Measurements from ENCODE around the gene ZBTB22.
A peak's percentile ranks its signal among the peaks of the same experiment; 100 is the strongest.
"Not testable (repeated sequence)": the region's sequence is repeated elsewhere in the genome, so short reads cannot be mapped to it uniquely, and the experiment has no call there.

Gene ZBTB22

GRCh38 chr6:33298773-33299236 is 18.7 kb downstream of the ZBTB22 start, which contains the start of gene RGL2:
Gene RGL2 (minus strand): TSS chr6:33298942. CDS start chr6:33298610, 332 bp downstream.
- DNase-seq (ENCODE audit: low read depth) = no peak

GRCh38 chr6:33297956-33298772 is 19.4 kb downstream of the ZBTB22 start:
- no peak for DNase-seq (ENCODE audit: low read depth)

GRCh38 chr6:33297406-33297955 is 20.1 kb downstream of the ZBTB22 start:
- DNase-seq (ENCODE audit: low read depth) = no peak

GRCh38 chr6:33296797-33297405 is 20.6 kb downstream of the ZBTB22 start:
- no peak for DNase-seq (ENCODE audit: low read depth)

GRCh38 chr6:33295621-33296369 is 21.7 kb downstream of the ZBTB22 start:
- no peak for DNase-seq (ENCODE audit: low read depth)

GRCh38 chr6:33294086-33294823 is 23.3 kb downstream of the ZBTB22 start:
- DNase-seq (ENCODE audit: low read depth) = no peak

DNA sequence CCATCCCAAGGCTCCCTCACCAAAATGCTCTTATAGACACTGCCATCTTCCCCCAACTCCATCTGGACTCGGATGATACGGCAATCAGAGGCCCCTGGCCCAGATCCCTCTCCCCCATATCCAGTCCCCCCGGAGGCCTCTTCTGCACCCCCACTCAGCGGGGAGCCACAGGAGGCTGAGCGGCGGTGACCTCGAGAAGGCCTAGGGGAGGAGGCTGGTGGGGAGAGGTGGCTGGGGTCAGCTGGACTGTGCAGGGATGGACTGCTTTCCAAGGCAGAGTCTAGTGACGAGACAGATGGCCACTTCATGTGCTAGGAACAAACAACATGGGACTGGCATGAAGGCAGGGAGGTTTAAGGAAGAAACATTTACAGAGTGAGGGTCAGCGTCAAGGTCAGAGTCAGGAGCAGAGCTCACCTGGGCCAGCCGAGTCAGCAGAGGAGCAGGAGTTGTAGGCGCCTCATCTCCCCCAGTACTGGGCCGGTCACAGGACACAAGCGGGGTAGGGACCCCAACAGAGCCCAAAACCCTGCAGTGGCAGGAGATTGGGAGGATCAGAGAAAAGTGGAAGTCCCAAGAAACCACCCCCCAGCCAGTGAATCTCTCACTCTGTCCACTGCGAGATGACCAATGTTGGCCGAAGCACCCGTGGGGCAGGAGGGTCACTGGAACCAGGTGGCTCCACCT is 24.4 kb downstream of the ZBTB22 start:
- DNase-seq (ENCODE audit: low read depth) = no peak

DNA sequence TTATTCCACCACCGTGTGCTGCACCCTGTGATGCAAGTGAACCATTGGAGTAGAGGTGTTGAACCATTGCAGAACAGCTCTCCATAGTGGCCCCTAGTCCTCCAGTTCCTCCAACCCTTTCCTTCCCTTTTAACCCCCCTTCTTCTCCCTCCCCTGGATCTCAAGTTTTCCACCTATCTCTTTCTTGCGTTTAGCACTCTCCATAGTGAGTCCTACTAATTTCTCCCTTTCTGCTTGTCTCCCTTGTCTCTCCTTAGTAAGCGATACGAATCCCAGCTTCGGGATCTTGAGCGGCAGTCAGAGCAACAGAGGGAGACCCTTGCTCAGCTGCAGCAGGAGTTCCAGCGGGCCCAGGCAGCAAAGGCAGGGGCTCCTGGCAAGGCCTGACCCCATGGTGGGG is 27.1 kb downstream of the ZBTB22 start:
- no peak for DNase-seq (ENCODE audit: low read depth)

DNA sequence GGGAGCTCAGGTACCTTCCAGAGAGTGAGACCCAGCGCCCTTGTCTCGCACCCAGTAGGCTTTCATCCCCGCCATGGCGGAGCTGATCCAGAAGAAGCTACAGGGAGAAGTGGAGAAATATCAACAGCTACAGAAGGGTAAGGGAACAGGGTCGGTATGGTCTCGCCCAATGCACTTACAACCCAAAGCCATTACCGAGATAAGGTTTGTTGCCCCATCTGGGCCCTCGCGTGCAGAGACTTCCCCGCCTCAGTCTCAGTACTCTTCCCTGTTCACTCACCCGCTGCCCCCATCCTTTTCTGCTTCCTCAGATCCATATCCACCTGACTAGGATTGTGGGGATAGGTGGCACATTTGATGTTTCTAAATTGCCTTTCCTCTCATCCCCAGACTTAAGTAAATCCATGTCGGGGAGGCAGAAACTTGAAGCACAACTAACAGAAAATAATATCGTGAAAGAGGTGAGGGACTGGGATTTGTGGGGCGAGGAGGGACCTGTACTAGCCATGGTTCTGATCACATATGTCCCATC is 27.7 kb downstream of the ZBTB22 start:
- no peak for DNase-seq (ENCODE audit: low read depth)

DNA sequence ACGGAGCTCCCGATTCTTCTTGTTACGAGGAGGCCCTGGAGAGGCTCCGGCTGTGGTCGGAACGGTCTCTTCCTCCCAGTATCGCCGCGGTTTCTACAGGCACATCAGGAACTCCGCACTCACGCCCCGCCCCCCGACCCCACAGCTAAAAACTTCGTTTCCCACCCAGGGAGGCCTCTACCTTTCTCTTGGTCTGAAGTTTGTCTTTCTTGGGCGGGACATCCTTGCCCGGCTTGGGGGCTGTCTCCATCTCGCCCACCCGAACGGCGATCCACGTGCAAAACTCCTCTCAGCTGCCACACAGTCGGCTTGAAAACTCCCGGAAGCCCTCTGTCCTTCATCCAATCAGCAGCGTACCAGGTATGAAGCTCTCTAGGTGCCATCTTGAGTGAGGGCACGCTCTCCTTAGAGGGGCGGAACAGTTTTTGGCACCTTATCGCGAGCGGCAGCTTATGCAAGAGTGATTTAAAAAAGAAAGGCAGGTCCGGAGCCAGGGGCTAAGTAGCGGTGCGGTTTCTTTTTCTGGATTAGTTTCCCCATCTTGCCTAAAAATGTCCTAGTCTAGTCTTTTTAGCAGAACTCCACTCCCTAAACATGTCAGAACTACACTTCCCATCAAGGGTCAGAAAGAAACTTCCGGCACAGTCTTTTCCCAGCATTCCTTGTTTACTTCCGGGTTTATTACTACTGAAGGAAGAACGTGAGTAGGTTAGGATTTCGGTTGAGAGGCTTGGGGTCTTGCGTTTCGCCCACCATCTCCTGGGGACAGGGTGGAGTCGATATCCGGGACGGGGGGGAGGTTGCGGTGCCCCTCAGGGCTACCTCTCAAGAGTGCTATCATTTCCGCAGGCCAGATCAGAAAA is 28.4 kb downstream of the ZBTB22 start, which contains the start of the genes PFDN6 and WDR46:
TSS of gene PFDN6 (plus strand) at position 681 of the 863 bp plus-strand sequence. CDS start 256 bp downstream, outside the sequence.
TSS of gene WDR46 (minus strand) at position 319 of the 863 bp plus-strand sequence. CDS start at position 250, 69 bp downstream.
- DNase-seq (ENCODE audit: low read depth) = peak; percentile 75

DNA sequence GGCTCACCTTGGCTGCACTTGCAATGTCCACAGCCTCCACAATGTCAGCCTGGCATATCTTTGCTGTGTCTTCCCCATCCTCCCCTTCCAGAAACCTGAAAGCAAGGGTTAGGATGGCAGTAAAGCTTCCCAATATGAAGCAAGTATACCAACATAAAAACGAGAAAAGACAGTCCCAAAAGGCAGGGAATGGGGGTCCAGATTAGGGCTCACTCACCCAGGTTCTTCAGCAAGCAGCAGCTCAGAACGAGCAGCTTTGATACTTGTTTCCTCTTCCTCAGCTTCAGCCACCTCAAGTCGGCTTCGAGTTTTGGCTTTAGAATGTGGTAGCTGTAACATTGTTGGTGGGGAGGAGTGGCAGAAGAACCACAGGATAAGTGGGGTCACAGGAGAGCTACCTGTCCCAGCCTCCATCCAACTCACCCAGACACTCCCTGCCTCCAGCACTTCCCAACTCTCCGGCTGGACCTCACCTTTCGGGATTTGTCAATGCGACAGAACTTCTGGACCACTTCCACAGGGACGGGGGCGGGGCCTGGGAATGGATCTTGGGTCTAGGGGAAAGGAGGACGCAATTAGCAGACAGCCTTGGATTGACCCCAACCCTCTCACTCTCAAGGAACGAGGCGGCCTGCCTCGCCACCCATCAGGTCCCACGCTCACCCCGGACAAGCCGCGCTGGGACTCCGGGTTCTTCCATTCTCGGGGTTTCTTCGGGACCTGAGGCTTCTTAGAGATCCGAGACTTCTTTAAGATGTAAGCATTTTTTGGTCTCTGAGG is 29.2 kb downstream of the ZBTB22 start:
- DNase-seq (ENCODE audit: low read depth) = no peak

GRCh38 chr6:33286946-33287914 is 30.3 kb downstream of the ZBTB22 start:
- DNase-seq (ENCODE audit: low read depth) = no peak

DNA sequence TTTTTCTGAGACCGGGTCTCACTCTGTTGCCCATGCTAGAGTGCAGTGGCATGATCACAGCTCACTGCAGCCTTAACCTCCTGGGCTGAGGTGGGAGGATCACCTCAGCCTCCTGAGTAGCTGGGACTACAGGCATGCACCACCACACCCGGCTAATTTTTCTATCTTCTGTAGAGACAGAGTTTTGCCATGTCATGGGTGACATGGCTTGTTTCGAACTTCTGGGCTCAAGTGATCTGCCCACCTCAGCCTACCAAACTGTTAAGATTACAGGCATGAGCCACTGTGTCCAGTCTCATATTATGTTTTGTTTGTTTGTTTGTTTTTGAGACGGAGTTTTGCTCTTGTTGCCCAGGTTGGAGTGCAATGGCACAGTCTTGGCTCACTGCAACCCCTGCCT is 32.3 kb downstream of the ZBTB22 start:
- not testable (repeated sequence) for DNase-seq (ENCODE audit: low read depth)

DNA sequence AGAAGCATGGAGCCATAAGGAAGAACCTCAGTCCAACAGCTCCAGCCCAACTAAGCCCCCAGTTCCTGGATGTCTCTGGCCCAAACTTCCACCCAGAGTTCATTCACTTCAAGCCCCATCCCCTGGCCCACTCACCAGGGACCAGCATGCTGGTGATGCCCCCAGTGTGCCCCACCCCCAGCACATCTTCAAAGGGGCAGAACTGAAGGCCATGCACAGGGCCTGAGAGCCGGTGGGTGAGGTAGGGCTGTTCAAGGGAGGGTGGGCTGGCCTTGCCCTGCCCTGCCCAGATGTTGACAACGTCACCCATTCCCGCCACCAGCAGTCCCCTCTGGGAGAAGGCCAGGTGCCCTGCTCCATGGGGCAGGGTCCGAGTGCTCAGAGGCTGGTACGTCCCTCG is 37.0 kb downstream of the ZBTB22 start:
- DNase-seq (ENCODE audit: low read depth) = no peak

GRCh38 chr6:33279971-33280511 is 37.5 kb downstream of the ZBTB22 start:
- DNase-seq (ENCODE audit: low read depth) = no peak

DNA sequence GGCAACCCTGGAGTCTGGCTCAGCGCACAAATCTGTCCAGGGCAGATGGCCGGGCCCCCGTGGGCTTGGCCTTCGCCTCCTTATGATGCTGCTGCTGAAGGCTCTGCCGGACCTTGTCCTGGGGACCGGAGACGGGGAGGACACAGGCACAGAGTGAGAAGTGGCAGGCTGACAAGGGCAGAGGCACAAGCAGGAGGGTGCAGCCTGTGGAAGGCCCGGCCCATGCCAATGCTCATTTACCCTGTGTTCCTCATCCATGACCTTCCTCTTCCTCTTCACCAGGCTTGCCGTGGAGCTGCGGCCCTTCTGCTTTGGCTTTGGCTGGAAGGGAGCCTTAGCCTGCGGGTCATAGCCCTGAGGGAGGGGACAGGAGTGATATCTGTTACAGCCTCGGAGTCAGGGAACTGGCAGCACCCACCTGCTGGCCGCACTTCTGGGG is 38.3 kb downstream of the ZBTB22 start:
- DNase-seq (ENCODE audit: low read depth) = no peak

GRCh38 chr6:33278810-33279209 is 38.7 kb downstream of the ZBTB22 start:
- no peak for DNase-seq (ENCODE audit: low read depth)
